HUES48 (cell line): ENCODE measurements around the gene NEURL1B.

Experiments used
- H3K27ac ChIP-seq: one replicate; pipeline ENCODE4 v1.7.0; 2013; ENCODE audit warnings: low read depth, low read length, inconsistent platforms
- H3K27me3 ChIP-seq: 2 replicates; pipeline ENCODE4 v1.6.1; 2013; ENCODE audit warnings: mild to moderate bottlenecking, low read length; ENCODE audit not compliant: control insufficient read depth, insufficient read depth
- H3K36me3 ChIP-seq: 2 replicates; pipeline ENCODE4 v1.6.1; 2013; ENCODE audit warnings: low read length; ENCODE audit not compliant: control insufficient read depth, insufficient read depth
- H3K4me1 ChIP-seq: 2 replicates; pipeline ENCODE4 v1.6.1; 2013; ENCODE audit warnings: mild to moderate bottlenecking, low read length; ENCODE audit not compliant: control insufficient read depth, insufficient read depth
- H3K4me3 ChIP-seq: 2 replicates; pipeline ENCODE4 v1.5.1; 2013; ENCODE audit warnings: mild to moderate bottlenecking, low read depth, low read length
- H3K9ac ChIP-seq: 2 replicates; pipeline ENCODE4 v1.6.1; 2013; ENCODE audit warnings: mild to moderate bottlenecking, low read depth, low read length, moderate library complexity
- H3K9me3 ChIP-seq: 2 replicates; pipeline ENCODE4 v1.6.1; 2013; ENCODE audit warnings: low read length; ENCODE audit not compliant: control insufficient read depth, insufficient read depth

NEURL1B gene

GRCh38 chr5:172624083-172624995, 16.7 kb upstream of the NEURL1B start:
- Histone ChIP-seq H3K4me1 (peaks cover 35% of the 10 kb centered on the region), H3K27me3 (no peaks in the 10 kb centered on the region), H3K9me3 (no peaks in the 10 kb centered on the region), H3K4me3 (no peak overlapping the region), H3K27ac (no peak overlapping the region), H3K9ac (no peak overlapping the region), H3K36me3 (no peaks in the 10 kb centered on the region)

GRCh38 chr5:172624996-172625964, 15.8 kb upstream of the NEURL1B start:
- no peaks in the 10 kb centered on the region for H3K36me3 ChIP-seq
- H3K27me3 ChIP-seq, result no peaks in the 10 kb centered on the region
- no peak overlapping the region for H3K4me3 ChIP-seq
- H3K9ac ChIP-seq, result no peak overlapping the region
- no peak overlapping the region for H3K27ac ChIP-seq
- H3K4me1 ChIP-seq, result peaks cover 40% of the 10 kb centered on the region
- no peaks in the 10 kb centered on the region for H3K9me3 ChIP-seq

- H3K4me3 ChIP-seq, result no peak overlapping the region
- H3K27ac ChIP-seq, result no peak overlapping the region
- no peaks in the 10 kb centered on the region for H3K36me3 ChIP-seq
- H3K9me3 ChIP-seq, result no peaks in the 10 kb centered on the region
- H3K27me3 ChIP-seq, result no peaks in the 10 kb centered on the region
- peaks cover 42% of the 10 kb centered on the region for H3K4me1 ChIP-seq
- no peak overlapping the region for H3K9ac ChIP-seq
Measured at GRCh38 chr5:172626031-172626581, 15.0 kb upstream of the NEURL1B start.

- Histone ChIP-seq H3K9ac (no peak overlapping the region), H3K4me1 (peaks cover 38% of the 10 kb centered on the region), H3K9me3 (no peaks in the 10 kb centered on the region), H3K27ac (no peak overlapping the region), H3K4me3 (no peak overlapping the region), H3K27me3 (no peaks in the 10 kb centered on the region), H3K36me3 (no peaks in the 10 kb centered on the region)
Measured at GRCh38 chr5:172630082-172630481, 11.0 kb upstream of the NEURL1B start.

GRCh38 chr5:172630482-172630881, 10.6 kb upstream of the NEURL1B start:
- Histone ChIP-seq H3K27ac (no peak overlapping the region), H3K36me3 (no peaks in the 10 kb centered on the region), H3K9me3 (no peaks in the 10 kb centered on the region), H3K4me1 (peaks cover 38% of the 10 kb centered on the region), H3K9ac (no peak overlapping the region), H3K4me3 (no peak overlapping the region), H3K27me3 (no peaks in the 10 kb centered on the region)

- H3K9me3 ChIP-seq, result no peaks in the 10 kb centered on the region
- H3K27me3 ChIP-seq, result no peaks in the 10 kb centered on the region
- no peak overlapping the region for H3K4me3 ChIP-seq
- H3K4me1 ChIP-seq, result peaks cover 35% of the 10 kb centered on the region
- H3K27ac ChIP-seq, result no peak overlapping the region
- no peaks in the 10 kb centered on the region for H3K36me3 ChIP-seq
- no peak overlapping the region for H3K9ac ChIP-seq
Measured at GRCh38 chr5:172630986-172631385, 10.1 kb upstream of the NEURL1B start.

GRCh38 chr5:172632346-172633092, 8.5 kb upstream of the NEURL1B start:
- no peaks in the 10 kb centered on the region; the same call in 1 of the 2 replicates for H3K27me3 ChIP-seq
- no peak overlapping the region for H3K9ac ChIP-seq
- no peak overlapping the region for H3K27ac ChIP-seq
- no peaks in the 10 kb centered on the region for H3K36me3 ChIP-seq
- H3K4me3 ChIP-seq, result no peak overlapping the region
- peaks cover 24% of the 10 kb centered on the region for H3K4me1 ChIP-seq
- no peaks in the 10 kb centered on the region for H3K9me3 ChIP-seq

- H3K4me1 ChIP-seq, result peaks cover 15% of the 10 kb centered on the region
- H3K36me3 ChIP-seq, result no peaks in the 10 kb centered on the region
- H3K9ac ChIP-seq, result no peak overlapping the region
- no peak overlapping the region for H3K4me3 ChIP-seq
- no peaks in the 10 kb centered on the region for H3K9me3 ChIP-seq
- H3K27me3 ChIP-seq, result peaks cover 2% of the 10 kb centered on the region; the same call in 1 of the 2 replicates
- no peak overlapping the region for H3K27ac ChIP-seq
Measured at GRCh38 chr5:172633403-172633970, 7.6 kb upstream of the NEURL1B start.

- H3K4me3 ChIP-seq, result no peak overlapping the region
- H3K4me1 ChIP-seq, result peaks cover 7% of the 10 kb centered on the region
- no peak overlapping the region for H3K27ac ChIP-seq
- no peaks in the 10 kb centered on the region for H3K9me3 ChIP-seq
- H3K27me3 ChIP-seq, result peaks cover 2% of the 10 kb centered on the region; the same call in 1 of the 2 replicates
- H3K9ac ChIP-seq, result no peak overlapping the region
- no peaks in the 10 kb centered on the region for H3K36me3 ChIP-seq
Measured at GRCh38 chr5:172634106-172634899, 6.8 kb upstream of the NEURL1B start.
